HCT116 (cell line): ENCODE measurements around the gene SLC25A51. TPM values are rescaled to one million over a fixed set of nuclear protein-coding genes. Genes with fewer than 3 reads are reported as not detected.
A peak's percentile ranks its signal among the peaks of the same experiment; 100 is the strongest.

ENCODE experiments used
- ATAC-seq: fragments of 200-7000 bp; cut with Tn5 transposase; 2 replicates; pipeline ENCODE4 v1.9.1; 2020; ENCODE audit warnings: mild to moderate bottlenecking, moderate library complexity
- BruUV-seq: library from RNA; stranded (reverse); fragments of 400-500 nt; replicated peaks from 2 replicates; lab custom pipeline; 2021; lab: Mats Ljungman, UMichigan
- CTCF ChIA-PET: fragments of 300-600 bp; sonication (Branson Sonifier 250); formaldehyde crosslinking; loops from one replicate; lab custom pipeline; 2021; ENCODE audit warnings: antibody characterized with exemption; lab: Charles Lee
- POLR2A ChIA-PET: fragments of 300-600, 350-600 bp; sonication (Branson Sonifier 250); formaldehyde crosslinking; loops from one replicate; lab custom pipeline; 2021; ENCODE audit warnings: antibody characterized with exemption; lab: Charles Lee
- RAD21 ChIA-PET, 2 experiments: fragments of 300-600 bp; sonication (Branson Sonifier 250); formaldehyde crosslinking; loops; one replicate each; lab custom pipeline; 2023; ENCODE audit warnings: low total read pairs in 2 of 2; ENCODE audit not compliant: uncharacterized antibody in 2 of 2, unreplicated experiment in 2 of 2, low non-redundant PET in 1 of 2; lab: Charles Lee
- DNase-seq: peaks from one replicate; pipeline ENCODE4 v3.0.0-alpha.2; 2010; ENCODE audit warnings: low read depth, low spot score
- H2AFZ ChIP-seq: fragments of 200-600 bp; shearing (Covaris generic), sonication (generic); 2 replicates; pipeline ENCODE4 v1.6.1; 2017; ENCODE audit warnings: low read depth, mixed run types, mixed read lengths, antibody characterized with exemption, low read length; ENCODE audit not compliant: poor library complexity, severe bottlenecking
- H3K27ac ChIP-seq: 2 replicates; pipeline ENCODE4 v1.5.1; 2012; ENCODE audit warnings: low read depth, low read length
- H3K27me3 ChIP-seq: fragments of 200-600 bp; sonication (generic); 2 replicates; pipeline ENCODE4 v1.6.1; 2016; ENCODE audit warnings: mixed run types, low read length, mixed read lengths; ENCODE audit not compliant: insufficient read depth
- H3K36me3 ChIP-seq, 2 experiments: fragments of 200-500 bp in 1 of 2; fragments of 200-600 bp in 1 of 2; sonication (Bioruptor generic) in 1 of 2; sonication (generic) in 1 of 2; 2 replicates each; pipeline versions ENCODE4 v1.5.1 to v1.6.1; 2014 to 2016; ENCODE audit warnings: low read length in 2 of 2, inconsistent platforms in 1 of 2, mixed read lengths in 1 of 2, mixed run types in 1 of 2; ENCODE audit not compliant: insufficient read depth in 2 of 2, control insufficient read depth in 1 of 2
- H3K4me1 ChIP-seq, 2 experiments: fragments of 200-600 bp in 1 of 2; sonication (generic) in 1 of 2; 2 replicates each; pipeline versions ENCODE4 v1.5.1 to v1.6.1; 2012 to 2017; ENCODE audit warnings: low read length in 2 of 2, inconsistent platforms in 1 of 2, mild to moderate bottlenecking in 1 of 2, mixed read lengths in 1 of 2, mixed run types in 1 of 2, moderate library complexity in 1 of 2; ENCODE audit not compliant: insufficient read depth in 2 of 2, control insufficient read depth in 1 of 2
- H3K4me2 ChIP-seq: fragments of 200-600 bp; sonication (generic); 2 replicates; pipeline ENCODE4 v1.6.1; 2017; ENCODE audit warnings: mixed run types, low read length, mixed read lengths
- H3K4me3 ChIP-seq, 2 experiments: fragments of 200-600 bp in 1 of 2; sonication (generic) in 1 of 2; replicated peaks in 1 of 2; 2 replicates each; pipeline ENCODE4 v1.5.1; 2011 to 2016; ENCODE audit warnings: low read length in 2 of 2, control low read depth in 1 of 2, low read depth in 1 of 2, mild to moderate bottlenecking in 1 of 2, mixed read lengths in 1 of 2, mixed run types in 1 of 2
- H3K79me2 ChIP-seq: fragments of 200-600 bp; sonication (generic); 2 replicates; pipeline ENCODE4 v1.6.1; 2017; ENCODE audit warnings: mild to moderate bottlenecking, mixed run types, low read length, moderate library complexity, mixed read lengths; ENCODE audit not compliant: insufficient read depth
- H3K9ac ChIP-seq: fragments of 200-600 bp; sonication (generic); 2 replicates; pipeline ENCODE4 v1.6.1; 2016; ENCODE audit warnings: low read length, mixed read lengths
- H3K9me2 ChIP-seq: fragments of 200-600 bp; sonication (generic), shearing (Covaris generic); 2 replicates; pipeline ENCODE4 v1.6.1; 2017; ENCODE audit warnings: mixed run types, mild to moderate bottlenecking, moderate library complexity; ENCODE audit not compliant: insufficient read depth
- H3K9me3 ChIP-seq, 2 experiments: fragments of 200-500 bp in 1 of 2; fragments of 200-600 bp in 1 of 2; sonication (Bioruptor generic) in 1 of 2; sonication (generic) in 1 of 2; 2 replicates each; pipeline ENCODE4 v1.6.1; 2014 to 2017; ENCODE audit warnings: low read length in 2 of 2, mixed read lengths in 2 of 2, inconsistent platforms in 1 of 2, low read depth in 1 of 2, mild to moderate bottlenecking in 1 of 2, mixed run types in 1 of 2, moderate library complexity in 1 of 2; ENCODE audit not compliant: control insufficient read depth in 1 of 2, insufficient read depth in 1 of 2
- H4K20me1 ChIP-seq: fragments of 200-600 bp; sonication (generic), shearing (Covaris generic); 2 replicates; pipeline ENCODE4 v1.6.1; 2017; ENCODE audit warnings: mixed run types, mild to moderate bottlenecking, moderate library complexity; ENCODE audit not compliant: insufficient read depth
- CBX3 ChIP-seq: IDR thresholded peaks from 2 replicates; pipeline ENCODE4 v1.6.1; 2012; ENCODE audit warnings: low read depth
- CEBPB ChIP-seq: IDR thresholded peaks from 2 replicates; pipeline ENCODE4 v1.6.1; 2012; ENCODE audit warnings: low read depth
- EGR1 ChIP-seq: IDR thresholded peaks from 2 replicates; pipeline ENCODE4 v1.6.1; 2012; ENCODE audit warnings: low read depth
- EZH2 ChIP-seq: fragments of 200-600 bp; sonication (generic); IDR thresholded peaks from 2 replicates; pipeline ENCODE4 v1.6.1; 2017; ENCODE audit warnings: antibody characterized with exemption, mixed run types
- EZH2phosphoT487 ChIP-seq: fragments of 200-600 bp; IDR thresholded peaks from 2 replicates; pipeline ENCODE4 v1.6.1; 2018; ENCODE audit warnings: antibody characterized with exemption, borderline replicate concordance
- FOSL1 ChIP-seq: IDR thresholded peaks from 2 replicates; pipeline ENCODE4 v1.6.1; 2012; ENCODE audit warnings: low read depth
- JUND ChIP-seq: IDR thresholded peaks from 2 replicates; pipeline ENCODE4 v1.6.1; 2012
- POLR2A ChIP-seq: IDR thresholded peaks from 2 replicates; pipeline ENCODE4 v1.7.0; 2011; ENCODE audit warnings: borderline replicate concordance; ENCODE audit not compliant: insufficient read depth, insufficient read length; ENCODE audit errors: extremely low read depth
- POLR2AphosphoS5 ChIP-seq: IDR thresholded peaks from 2 replicates; pipeline ENCODE4 v1.6.1; 2011; ENCODE audit warnings: mild to moderate bottlenecking, low read depth, low read length, moderate library complexity
- RAD21 ChIP-seq: IDR thresholded peaks from 2 replicates; pipeline ENCODE4 v1.6.1; 2012; ENCODE audit warnings: low read depth, mild to moderate bottlenecking
- SIN3A ChIP-seq: IDR thresholded peaks from 2 replicates; pipeline ENCODE4 v1.6.1; 2012; ENCODE audit warnings: low read depth
- SP1 ChIP-seq: IDR thresholded peaks from 2 replicates; pipeline ENCODE4 v1.6.1; 2012; ENCODE audit warnings: low read depth
- TCF7L2 ChIP-seq: IDR thresholded peaks from 2 replicates; pipeline ENCODE4 v1.7.0; 2011; ENCODE audit warnings: borderline replicate concordance, inconsistent platforms; ENCODE audit not compliant: insufficient read depth, insufficient read length; ENCODE audit errors: extremely low read depth
- ZFX ChIP-seq: fragments of 450-650 bp; IDR thresholded peaks from 2 replicates; pipeline ENCODE4 v1.6.1; 2017
- ZNF274 ChIP-seq: fragments of 200-500 bp; sonication (Bioruptor generic); IDR thresholded peaks from 2 replicates; pipeline ENCODE4 v1.6.1; 2014; ENCODE audit warnings: mild to moderate bottlenecking, low read depth, low read length, inconsistent platforms
- intact Hi-C: fragments of 100-400 bp; cut with micrococcal nuclease; formaldehyde crosslinking; loops from 2 replicates; pipeline ENCODE4 v1.10.0; 2022
- total RNA-seq: library from RNA; stranded (reverse); gene quantifications from one replicate; pipeline ENCODE4 v1.2.1, GENCODE V29; 2021; ENCODE audit not compliant: unreplicated experiment
- TF ChIP-seq, protein P1 (sequence below), 3 experiments: fragments of 200-600 bp in 1 of 3; sonication (generic) in 1 of 3; IDR thresholded peaks in 2 of 3; conservative IDR thresholded peaks in 1 of 3; 2 replicates each; pipeline ENCODE4 v1.5.1; 2012 to 2017; ENCODE audit warnings: low read depth in 2 of 3, low read length in 2 of 3, antibody characterized with exemption in 1 of 3, borderline replicate concordance in 1 of 3, control low read depth in 1 of 3, mild to moderate bottlenecking in 1 of 3, mixed read lengths in 1 of 3, mixed run types in 1 of 3, moderate library complexity in 1 of 3; ENCODE audit not compliant: insufficient read depth in 1 of 3
- TF ChIP-seq, protein P2 (sequence below): IDR thresholded peaks from 2 replicates; pipeline ENCODE4 v1.6.1; 2012
- TF ChIP-seq, protein P3 (sequence below): IDR thresholded peaks from 2 replicates; pipeline ENCODE4 v1.6.1; 2012
- TF ChIP-seq, protein P4 (sequence below): IDR thresholded peaks from 2 replicates; pipeline ENCODE4 v1.6.1; 2011; ENCODE audit warnings: mild to moderate bottlenecking, low read length, moderate library complexity; ENCODE audit not compliant: insufficient replicate concordance; ENCODE audit errors: extremely low read depth
- TF ChIP-seq, protein P5 (sequence below): IDR thresholded peaks from 2 replicates; pipeline ENCODE4 v1.6.1; 2012; ENCODE audit warnings: low read depth

The SLC25A51 gene
- total RNA-seq, 1 experiment from 2014 or later, result 27.3 TPM

DNA sequence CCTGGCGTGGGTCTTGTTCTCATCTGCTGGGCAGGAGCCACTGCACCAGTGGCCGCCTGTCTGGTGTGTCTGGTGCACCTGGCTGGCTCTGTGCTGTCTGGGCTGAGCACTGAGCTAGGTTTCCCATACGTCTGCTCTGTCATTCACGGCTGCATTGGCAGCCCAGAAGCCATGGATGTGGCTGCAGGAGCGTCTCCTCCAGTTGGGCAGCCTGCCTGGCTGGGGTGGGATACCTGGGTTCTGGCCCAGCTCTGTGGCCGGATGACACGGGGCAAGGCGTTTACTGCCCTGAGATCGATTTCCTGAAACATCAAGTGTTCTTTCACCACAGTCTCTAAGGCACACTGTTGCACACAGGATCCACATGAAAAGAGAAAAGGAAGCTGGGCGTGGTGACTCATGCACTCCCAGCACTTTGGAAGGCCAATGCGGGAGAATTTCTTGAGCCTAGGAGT is 25.5 kb upstream of the SLC25A51 start:
- ChIA-PET POLR2A (interaction anchor here (0.7 kb wide), 1 partner anchor 15 kb away, joined by 3 read pairs; no protein-coding TSS in a partner anchor), RAD21 (interaction anchor here in 1 of 2 experiments (1.1 kb wide), 1 partner anchor 16 kb away, joined by 3 read pairs; no protein-coding TSS in a partner anchor), CTCF (interaction anchor here (0.9 to 1.5 kb wide), 2 partner anchors 8 to 16 kb away, joined by 3 to 6 read pairs; no protein-coding TSS in a partner anchor)
- no TSS peak for BruUV-seq
- H3K9me2 ChIP-seq, result no peaks in the 10 kb centered on the region
- H4K20me1 ChIP-seq, result no peaks in the 10 kb centered on the region
- peak overlapping the region; percentile 54 for H3K4me2 ChIP-seq
- H3K36me3 ChIP-seq, result no peaks in the 10 kb centered on the region
- no peak overlapping the region for H2AFZ ChIP-seq
- H3K27ac ChIP-seq, result peak overlapping the region; percentile 77
- DNase-seq (peak; percentile 58), ATAC-seq (peak; percentile 80)
- H3K27me3 ChIP-seq, result no peaks in the 10 kb centered on the region
- intact Hi-C loops, result loop anchor here (5.0 kb wide), 1 partner anchor 158 kb away; no protein-coding TSS in a partner anchor
- H3K4me1 ChIP-seq, result peaks cover 46 to 62% of the 10 kb centered on the region in 2 experiments
- no peak overlapping the region for H3K4me3 ChIP-seq
- peak overlapping the region; percentile 10; the same call in 1 of the 2 replicates for H3K9ac ChIP-seq
- H3K9me3 ChIP-seq, result no peaks in the 10 kb centered on the region
- H3K79me2 ChIP-seq, result peaks cover 13% of the 10 kb centered on the region; the same call in 1 of the 2 replicates
- TF ChIP-seq POLR2AphosphoS5 (no peak), SIN3A (no peak), CBX3 (0 out of 2 replicates have a peak, but pooled peaks have one; percentile 53), ZFX (no peak), TCF7L2 (no peak), SP1 (peak; percentile 71), EGR1 (no peak), JUND (peak; percentile 71), EZH2 (no peak), CEBPB (no peak; the same call in 1 of the 2 replicates), FOSL1 (peak; percentile 66), POLR2A (no peak), ZNF274 (no peak), RAD21 (no peak), EZH2phosphoT487 (no peak)
- TF ChIP-seq, protein P1, sequence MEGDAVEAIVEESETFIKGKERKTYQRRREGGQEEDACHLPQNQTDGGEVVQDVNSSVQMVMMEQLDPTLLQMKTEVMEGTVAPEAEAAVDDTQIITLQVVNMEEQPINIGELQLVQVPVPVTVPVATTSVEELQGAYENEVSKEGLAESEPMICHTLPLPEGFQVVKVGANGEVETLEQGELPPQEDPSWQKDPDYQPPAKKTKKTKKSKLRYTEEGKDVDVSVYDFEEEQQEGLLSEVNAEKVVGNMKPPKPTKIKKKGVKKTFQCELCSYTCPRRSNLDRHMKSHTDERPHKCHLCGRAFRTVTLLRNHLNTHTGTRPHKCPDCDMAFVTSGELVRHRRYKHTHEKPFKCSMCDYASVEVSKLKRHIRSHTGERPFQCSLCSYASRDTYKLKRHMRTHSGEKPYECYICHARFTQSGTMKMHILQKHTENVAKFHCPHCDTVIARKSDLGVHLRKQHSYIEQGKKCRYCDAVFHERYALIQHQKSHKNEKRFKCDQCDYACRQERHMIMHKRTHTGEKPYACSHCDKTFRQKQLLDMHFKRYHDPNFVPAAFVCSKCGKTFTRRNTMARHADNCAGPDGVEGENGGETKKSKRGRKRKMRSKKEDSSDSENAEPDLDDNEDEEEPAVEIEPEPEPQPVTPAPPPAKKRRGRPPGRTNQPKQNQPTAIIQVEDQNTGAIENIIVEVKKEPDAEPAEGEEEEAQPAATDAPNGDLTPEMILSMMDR (IDR thresholded peaks at IDR 0.05 in 2 of 3, conservative IDR thresholded peaks at IDR 0.05 in 1 of 3; ENCODE audit: borderline replicate concordance in 1 of 3, insufficient read depth in 1 of 3, low read depth in 2 of 3, low read length in 2 of 3), result no peak
- TF ChIP-seq, protein P2, sequence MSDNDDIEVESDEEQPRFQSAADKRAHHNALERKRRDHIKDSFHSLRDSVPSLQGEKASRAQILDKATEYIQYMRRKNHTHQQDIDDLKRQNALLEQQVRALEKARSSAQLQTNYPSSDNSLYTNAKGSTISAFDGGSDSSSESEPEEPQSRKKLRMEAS, result peak; percentile 62; the same call in 1 of the 2 replicates
- TF ChIP-seq, protein P3, sequence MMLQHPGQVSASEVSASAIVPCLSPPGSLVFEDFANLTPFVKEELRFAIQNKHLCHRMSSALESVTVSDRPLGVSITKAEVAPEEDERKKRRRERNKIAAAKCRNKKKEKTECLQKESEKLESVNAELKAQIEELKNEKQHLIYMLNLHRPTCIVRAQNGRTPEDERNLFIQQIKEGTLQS, result no peak
- TF ChIP-seq, protein P4, sequence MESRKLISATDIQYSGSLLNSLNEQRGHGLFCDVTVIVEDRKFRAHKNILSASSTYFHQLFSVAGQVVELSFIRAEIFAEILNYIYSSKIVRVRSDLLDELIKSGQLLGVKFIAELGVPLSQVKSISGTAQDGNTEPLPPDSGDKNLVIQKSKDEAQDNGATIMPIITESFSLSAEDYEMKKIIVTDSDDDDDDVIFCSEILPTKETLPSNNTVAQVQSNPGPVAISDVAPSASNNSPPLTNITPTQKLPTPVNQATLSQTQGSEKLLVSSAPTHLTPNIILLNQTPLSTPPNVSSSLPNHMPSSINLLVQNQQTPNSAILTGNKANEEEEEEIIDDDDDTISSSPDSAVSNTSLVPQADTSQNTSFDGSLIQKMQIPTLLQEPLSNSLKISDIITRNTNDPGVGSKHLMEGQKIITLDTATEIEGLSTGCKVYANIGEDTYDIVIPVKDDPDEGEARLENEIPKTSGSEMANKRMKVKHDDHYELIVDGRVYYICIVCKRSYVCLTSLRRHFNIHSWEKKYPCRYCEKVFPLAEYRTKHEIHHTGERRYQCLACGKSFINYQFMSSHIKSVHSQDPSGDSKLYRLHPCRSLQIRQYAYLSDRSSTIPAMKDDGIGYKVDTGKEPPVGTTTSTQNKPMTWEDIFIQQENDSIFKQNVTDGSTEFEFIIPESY, result no peak
- TF ChIP-seq, protein P5, sequence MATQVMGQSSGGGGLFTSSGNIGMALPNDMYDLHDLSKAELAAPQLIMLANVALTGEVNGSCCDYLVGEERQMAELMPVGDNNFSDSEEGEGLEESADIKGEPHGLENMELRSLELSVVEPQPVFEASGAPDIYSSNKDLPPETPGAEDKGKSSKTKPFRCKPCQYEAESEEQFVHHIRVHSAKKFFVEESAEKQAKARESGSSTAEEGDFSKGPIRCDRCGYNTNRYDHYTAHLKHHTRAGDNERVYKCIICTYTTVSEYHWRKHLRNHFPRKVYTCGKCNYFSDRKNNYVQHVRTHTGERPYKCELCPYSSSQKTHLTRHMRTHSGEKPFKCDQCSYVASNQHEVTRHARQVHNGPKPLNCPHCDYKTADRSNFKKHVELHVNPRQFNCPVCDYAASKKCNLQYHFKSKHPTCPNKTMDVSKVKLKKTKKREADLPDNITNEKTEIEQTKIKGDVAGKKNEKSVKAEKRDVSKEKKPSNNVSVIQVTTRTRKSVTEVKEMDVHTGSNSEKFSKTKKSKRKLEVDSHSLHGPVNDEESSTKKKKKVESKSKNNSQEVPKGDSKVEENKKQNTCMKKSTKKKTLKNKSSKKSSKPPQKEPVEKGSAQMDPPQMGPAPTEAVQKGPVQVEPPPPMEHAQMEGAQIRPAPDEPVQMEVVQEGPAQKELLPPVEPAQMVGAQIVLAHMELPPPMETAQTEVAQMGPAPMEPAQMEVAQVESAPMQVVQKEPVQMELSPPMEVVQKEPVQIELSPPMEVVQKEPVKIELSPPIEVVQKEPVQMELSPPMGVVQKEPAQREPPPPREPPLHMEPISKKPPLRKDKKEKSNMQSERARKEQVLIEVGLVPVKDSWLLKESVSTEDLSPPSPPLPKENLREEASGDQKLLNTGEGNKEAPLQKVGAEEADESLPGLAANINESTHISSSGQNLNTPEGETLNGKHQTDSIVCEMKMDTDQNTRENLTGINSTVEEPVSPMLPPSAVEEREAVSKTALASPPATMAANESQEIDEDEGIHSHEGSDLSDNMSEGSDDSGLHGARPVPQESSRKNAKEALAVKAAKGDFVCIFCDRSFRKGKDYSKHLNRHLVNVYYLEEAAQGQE, result no peak
